ENCODE measurements around the gene CD244.

Gene CD244

GRCh38 chr1:160850541-160850940, 12.1 kb downstream of the CD244 start:
- H3K9me3 ChIP-seq (ENCODE audit: severe bottlenecking): peaks cover 5% of the 10 kb centered on the region
- no peak overlapping the region for H3K4me3 ChIP-seq (ENCODE audit: low read depth, low read length)
- TF ChIP-seq CTCF (IDR thresholded peaks at IDR 0.05; ENCODE audit: low read depth, low read length): no peak
- no peak for DNase-seq
- no peak overlapping the region for H3K27ac ChIP-seq
- H3K36me3 ChIP-seq: no peaks in the 10 kb centered on the region
- H3K27me3 ChIP-seq (ENCODE audit: insufficient read depth, low read depth, severe bottlenecking): peaks cover 87% of the 10 kb centered on the region

- TF ChIP-seq CTCF (IDR thresholded peaks at IDR 0.05; ENCODE audit: low read depth, low read length): no peak
- Histone ChIP-seq H3K4me3 (ENCODE audit: low read depth, low read length) (no peak overlapping the region), H3K27ac (no peak overlapping the region), H3K36me3 (no peaks in the 10 kb centered on the region), H3K27me3 (ENCODE audit: insufficient read depth, low read depth, severe bottlenecking) (peaks cover 95% of the 10 kb centered on the region), H3K9me3 (ENCODE audit: severe bottlenecking) (no peaks in the 10 kb centered on the region)
- no peak for DNase-seq
These were observed 16.4 kb downstream of the CD244 start for GRCh38 chr1:160846281-160846680.

- TF ChIP-seq CTCF (IDR thresholded peaks at IDR 0.05; ENCODE audit: low read depth, low read length): no peak
- Histone ChIP-seq H3K36me3 (no peaks in the 10 kb centered on the region), H3K27me3 (ENCODE audit: insufficient read depth, low read depth, severe bottlenecking) (peaks cover 95% of the 10 kb centered on the region), H3K9me3 (ENCODE audit: severe bottlenecking) (no peaks in the 10 kb centered on the region), H3K4me3 (ENCODE audit: low read depth, low read length) (no peak overlapping the region), H3K27ac (no peak overlapping the region)
- no peak for DNase-seq
These were observed 18.0 kb downstream of the CD244 start for GRCh38 chr1:160844447-160845232.

GRCh38 chr1:160841079-160841478, 21.6 kb downstream of the CD244 start:
- DNase-seq: no peak
- H3K36me3 ChIP-seq: no peaks in the 10 kb centered on the region
- no peak overlapping the region for H3K27ac ChIP-seq
- no peak for TF ChIP-seq CTCF (IDR thresholded peaks at IDR 0.05; ENCODE audit: low read depth, low read length)
- no peak overlapping the region for H3K4me3 ChIP-seq (ENCODE audit: low read depth, low read length)
- H3K27me3 ChIP-seq (ENCODE audit: insufficient read depth, low read depth, severe bottlenecking): peaks cover 99% of the 10 kb centered on the region
- H3K9me3 ChIP-seq (ENCODE audit: severe bottlenecking): no peaks in the 10 kb centered on the region

- no peak overlapping the region for H3K27ac ChIP-seq
- no peak overlapping the region for H3K4me3 ChIP-seq (ENCODE audit: low read depth, low read length)
- no peak for TF ChIP-seq CTCF (IDR thresholded peaks at IDR 0.05; ENCODE audit: low read depth, low read length)
- no peaks in the 10 kb centered on the region for H3K36me3 ChIP-seq
- H3K9me3 ChIP-seq (ENCODE audit: severe bottlenecking): no peaks in the 10 kb centered on the region
- H3K27me3 ChIP-seq (ENCODE audit: insufficient read depth, low read depth, severe bottlenecking): peaks cover 96% of the 10 kb centered on the region
- no peak for DNase-seq
These were observed 22.9 kb downstream of the CD244 start for GRCh38 chr1:160839746-160840145.

- Histone ChIP-seq H3K4me3 (ENCODE audit: low read depth, low read length) (no peak overlapping the region), H3K27ac (no peak overlapping the region), H3K9me3 (ENCODE audit: severe bottlenecking) (no peaks in the 10 kb centered on the region), H3K36me3 (no peaks in the 10 kb centered on the region), H3K27me3 (ENCODE audit: insufficient read depth, low read depth, severe bottlenecking) (peaks cover 96% of the 10 kb centered on the region)
- no peak for TF ChIP-seq CTCF (IDR thresholded peaks at IDR 0.05; ENCODE audit: low read depth, low read length)
- DNase-seq: no peak
These were observed 23.8 kb downstream of the CD244 start for GRCh38 chr1:160838888-160839287.
